Activated T-helper 17 cell treated with anti-CD3 and anti-CD28 coated beads, Interleukin-2, amount 50 U/mL, for 72 hours (primary cell): ENCODE data around the gene SMIM15. TPM values are rescaled to one million over a fixed set of nuclear protein-coding genes. Genes with fewer than 3 reads are reported as not detected.

Source experiments
- ATAC-seq: fragments of 150-1000 bp; cut with Tn5 transposase; replicated peaks from 2 replicates; pipeline ENCODE4 v1.10.0; 2021; ENCODE audit warnings: mild to moderate bottlenecking, moderate library complexity
- H3K27ac Mint-ChIP-seq: one replicate; pipeline ENCODE4 v1.8.0; 2022; ENCODE audit warnings: mixed read lengths
- H3K27me3 Mint-ChIP-seq: one replicate; pipeline ENCODE4 v1.8.0; 2022; ENCODE audit warnings: mixed read lengths
- H3K36me3 Mint-ChIP-seq: one replicate; pipeline ENCODE4 v1.8.0; 2022; ENCODE audit warnings: low read depth, mild to moderate bottlenecking, mixed read lengths
- H3K4me1 Mint-ChIP-seq: one replicate; pipeline ENCODE4 v1.8.0; 2022; ENCODE audit warnings: mixed read lengths
- H3K4me3 Mint-ChIP-seq: one replicate; pipeline ENCODE4 v1.8.0; 2022; ENCODE audit warnings: mild to moderate bottlenecking, mixed read lengths
- H3K9me3 Mint-ChIP-seq: one replicate; pipeline ENCODE4 v1.8.0; 2022; ENCODE audit warnings: mixed read lengths
- total RNA-seq, 2 donors: library from RNA; stranded (reverse); gene quantifications; one replicate each; pipeline ENCODE4 v1.2.3, GENCODE V29; 2022

SMIM15 gene
- total RNA-seq, 2 donors from 2014 or later = 50.6 to 72.0 TPM

- no peak for ATAC-seq
- Mint-ChIP-seq H3K4me3 (no peak overlapping the region), H3K4me1 (no peaks in the 10 kb centered on the region), H3K36me3 (no peaks in the 10 kb centered on the region), H3K27ac (no peak overlapping the region), H3K9me3 (no peaks in the 10 kb centered on the region), H3K27me3 (peaks cover 6% of the 10 kb centered on the region)
Measured at GRCh38 chr5:61177070-61177469, 14.8 kb upstream of the SMIM15 start.

DNA sequence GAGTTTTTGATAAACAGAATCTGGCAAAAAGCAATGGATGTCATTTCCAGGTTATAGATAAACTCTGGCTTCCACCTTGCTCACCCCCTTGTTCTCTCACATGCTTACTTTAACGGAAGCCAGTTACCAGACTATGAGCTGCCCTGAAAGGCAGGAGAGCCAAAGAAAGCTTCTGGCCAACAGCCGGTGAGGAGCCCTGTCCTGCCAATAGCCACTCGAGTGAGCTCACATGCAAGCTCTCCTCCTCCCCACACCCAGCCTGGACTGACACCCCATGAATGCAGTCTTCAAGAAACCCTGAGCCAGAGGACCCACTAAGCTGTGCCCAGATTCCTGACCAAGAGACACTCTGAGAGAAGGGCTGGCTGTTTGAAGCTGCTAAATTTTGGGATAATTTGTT is 14.4 kb upstream of the SMIM15 start:
- no peak for ATAC-seq
- Mint-ChIP-seq H3K4me3 (no peak overlapping the region), H3K9me3 (no peaks in the 10 kb centered on the region), H3K4me1 (no peaks in the 10 kb centered on the region), H3K36me3 (no peaks in the 10 kb centered on the region), H3K27me3 (peaks cover 6% of the 10 kb centered on the region), H3K27ac (no peak overlapping the region)

DNA sequence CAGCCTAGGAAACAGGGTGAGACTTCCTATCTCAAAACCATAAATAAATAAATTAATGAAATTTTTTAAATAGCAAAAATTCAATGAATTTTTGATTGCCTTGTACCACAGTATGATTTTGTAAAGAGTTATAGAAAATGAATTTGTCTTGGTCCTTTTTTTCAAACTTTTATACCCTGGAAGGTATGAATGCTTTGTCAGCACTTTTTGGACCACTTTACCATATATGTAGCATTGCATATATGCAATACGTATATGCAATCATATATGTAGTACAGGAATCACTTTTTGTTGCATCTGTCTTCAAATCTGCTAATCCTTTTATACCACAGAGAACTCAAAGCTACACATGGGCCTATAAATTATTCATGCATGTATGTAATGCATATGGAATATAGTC is 9.2 kb upstream of the SMIM15 start:
- Mint-ChIP-seq H3K9me3 (no peaks in the 10 kb centered on the region), H3K36me3 (no peaks in the 10 kb centered on the region), H3K27me3 (no peaks in the 10 kb centered on the region), H3K27ac (no peak overlapping the region), H3K4me3 (no peak overlapping the region), H3K4me1 (no peaks in the 10 kb centered on the region)
- no peak for ATAC-seq

- H3K27me3 Mint-ChIP-seq = no peaks in the 10 kb centered on the region
- no peak overlapping the region for H3K27ac Mint-ChIP-seq
- H3K4me1 Mint-ChIP-seq = no peaks in the 10 kb centered on the region
- no peak for ATAC-seq
- no peaks in the 10 kb centered on the region for H3K9me3 Mint-ChIP-seq
- no peak overlapping the region for H3K4me3 Mint-ChIP-seq
- H3K36me3 Mint-ChIP-seq = no peaks in the 10 kb centered on the region
Measured at GRCh38 chr5:61168951-61169350, 6.7 kb upstream of the SMIM15 start.

DNA sequence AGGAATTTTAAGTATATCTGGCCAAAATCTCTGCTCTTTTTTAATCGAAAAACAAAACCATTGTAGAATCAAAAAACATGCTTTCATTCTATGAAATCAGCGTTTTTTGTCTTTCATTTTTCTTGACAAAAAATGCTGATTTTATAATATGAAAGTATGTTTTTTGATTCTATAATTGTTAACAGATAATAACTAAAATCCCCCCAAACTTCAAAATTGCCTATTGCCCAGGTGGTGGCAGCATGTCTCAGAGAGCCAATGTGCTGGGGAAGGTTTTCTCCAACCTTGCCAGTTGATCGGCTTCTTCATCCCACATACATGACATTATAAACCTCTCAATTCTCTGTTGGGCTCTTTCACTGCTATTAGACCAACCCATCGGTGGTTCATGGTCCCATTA is 5.1 kb upstream of the SMIM15 start:
- Mint-ChIP-seq H3K27ac (no peak overlapping the region), H3K9me3 (peaks cover 4% of the 10 kb centered on the region), H3K4me3 (no peak overlapping the region), H3K36me3 (peaks cover 9% of the 10 kb centered on the region), H3K4me1 (peaks cover 8% of the 10 kb centered on the region), H3K27me3 (no peaks in the 10 kb centered on the region)
- no peak for ATAC-seq

- peaks cover 15% of the 10 kb centered on the region for H3K4me1 Mint-ChIP-seq
- no peaks in the 10 kb centered on the region for H3K27me3 Mint-ChIP-seq
- no peak overlapping the region for H3K27ac Mint-ChIP-seq
- peaks cover 44% of the 10 kb centered on the region for H3K36me3 Mint-ChIP-seq
- peak overlapping the region; percentile 99 for H3K4me3 Mint-ChIP-seq
- peaks cover 4% of the 10 kb centered on the region for H3K9me3 Mint-ChIP-seq
- no peak for ATAC-seq
Measured at GRCh38 chr5:61163905-61164304, 1.6 kb upstream of the SMIM15 start.

DNA sequence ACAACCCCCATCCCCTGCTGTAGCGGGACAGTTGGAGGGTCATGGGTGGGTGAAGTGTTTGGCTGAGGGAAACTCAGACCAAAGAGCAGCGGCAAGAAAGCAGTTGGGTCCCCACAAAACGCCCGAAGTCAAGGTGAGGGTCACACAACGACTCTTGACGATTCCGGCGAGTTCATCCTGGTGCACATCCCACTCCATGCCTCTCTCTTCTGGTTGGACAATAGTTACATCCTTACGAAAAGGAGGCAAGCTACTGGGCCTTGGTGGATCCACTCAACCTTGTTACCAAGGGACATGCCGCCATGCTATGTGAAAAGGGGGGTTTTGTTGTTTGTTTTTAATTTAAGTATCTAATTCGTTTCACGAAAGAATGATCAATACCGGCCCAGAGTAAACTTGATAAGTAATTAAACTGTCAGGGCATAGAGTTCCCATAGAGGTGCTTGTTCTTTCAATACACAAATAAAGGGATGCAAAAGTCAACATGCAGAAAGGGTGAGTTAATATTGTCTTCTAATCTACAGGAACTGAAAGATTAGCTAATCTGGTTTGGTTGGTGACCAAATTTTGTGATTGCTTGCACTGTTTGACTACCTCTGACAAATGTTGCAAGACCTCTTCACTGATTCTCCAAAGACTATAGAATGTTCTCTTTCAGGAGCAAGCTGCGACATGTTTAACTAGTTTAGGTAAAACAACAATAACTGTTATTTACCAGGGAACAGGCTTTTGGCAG is 732 bp upstream of the SMIM15 start:
- peaks cover 4% of the 10 kb centered on the region for H3K9me3 Mint-ChIP-seq

DNA sequence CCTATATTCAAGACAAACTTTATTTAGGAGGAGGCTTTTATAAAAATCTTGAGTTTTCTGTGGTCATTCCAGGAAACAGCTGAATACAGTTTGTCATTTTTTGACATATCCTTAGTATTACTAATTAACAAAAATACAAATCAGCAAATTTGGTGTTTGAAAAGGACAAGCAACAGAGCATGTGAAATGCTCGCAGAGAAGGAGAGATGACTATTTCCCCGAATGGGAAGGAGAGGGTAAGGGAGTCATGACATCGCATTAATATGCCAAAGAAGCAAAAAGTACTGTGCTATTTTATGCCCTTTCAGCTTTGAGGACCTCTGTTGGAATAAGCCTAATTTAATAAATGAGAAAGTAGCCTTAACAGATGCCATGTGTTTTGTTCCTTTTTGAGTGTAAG is 1.8 kb downstream of the SMIM15 start:
- peaks cover 15% of the 10 kb centered on the region for H3K4me1 Mint-ChIP-seq
- ATAC-seq = no peak
- peaks cover 73% of the 10 kb centered on the region for H3K36me3 Mint-ChIP-seq
- H3K4me3 Mint-ChIP-seq = peak overlapping the region; percentile 99
- H3K9me3 Mint-ChIP-seq = peaks cover 4% of the 10 kb centered on the region
- no peaks in the 10 kb centered on the region for H3K27me3 Mint-ChIP-seq
- peak overlapping the region; percentile 66 for H3K27ac Mint-ChIP-seq

More for the DNA sequence above, 732 bp upstream of the SMIM15 start:
- ATAC-seq = no peak
- Mint-ChIP-seq H3K27me3 (no peaks in the 10 kb centered on the region), H3K27ac (peak overlapping the region; percentile 99), H3K36me3 (peaks cover 53% of the 10 kb centered on the region), H3K4me1 (peaks cover 15% of the 10 kb centered on the region), H3K4me3 (peak overlapping the region; percentile 99)

- Mint-ChIP-seq H3K27ac (no peak overlapping the region), H3K9me3 (peaks cover 4% of the 10 kb centered on the region), H3K4me1 (peaks cover 15% of the 10 kb centered on the region), H3K36me3 (peaks cover 80% of the 10 kb centered on the region), H3K4me3 (peak overlapping the region; percentile 99), H3K27me3 (no peaks in the 10 kb centered on the region)
- ATAC-seq = no peak
Measured at GRCh38 chr5:61159836-61160235, 2.4 kb downstream of the SMIM15 start.

GRCh38 chr5:61159070-61159469 is 3.2 kb downstream of the SMIM15 start:
- H3K36me3 Mint-ChIP-seq = peaks cover 87% of the 10 kb centered on the region
- ATAC-seq = no peak
- H3K4me3 Mint-ChIP-seq = no peak overlapping the region
- no peak overlapping the region for H3K27ac Mint-ChIP-seq
- no peaks in the 10 kb centered on the region for H3K27me3 Mint-ChIP-seq
- peaks cover 15% of the 10 kb centered on the region for H3K4me1 Mint-ChIP-seq
- H3K9me3 Mint-ChIP-seq = peaks cover 4% of the 10 kb centered on the region

GRCh38 chr5:61151893-61152292 is 10.4 kb downstream of the SMIM15 start:
- Mint-ChIP-seq H3K4me1 (no peaks in the 10 kb centered on the region), H3K9me3 (peaks cover 3% of the 10 kb centered on the region), H3K27ac (no peak overlapping the region), H3K4me3 (no peak overlapping the region), H3K36me3 (peaks cover 29% of the 10 kb centered on the region), H3K27me3 (no peaks in the 10 kb centered on the region)
- no peak for ATAC-seq

GRCh38 chr5:61148515-61148914 is 13.8 kb downstream of the SMIM15 start:
- H3K36me3 Mint-ChIP-seq = peaks cover 4% of the 10 kb centered on the region
- peaks cover 5% of the 10 kb centered on the region for H3K9me3 Mint-ChIP-seq
- H3K4me1 Mint-ChIP-seq = no peaks in the 10 kb centered on the region
- ATAC-seq = no peak
- no peak overlapping the region for H3K27ac Mint-ChIP-seq
- H3K4me3 Mint-ChIP-seq = no peak overlapping the region
- no peaks in the 10 kb centered on the region for H3K27me3 Mint-ChIP-seq

GRCh38 chr5:61142811-61143210 is 19.5 kb downstream of the SMIM15 start:
- no peaks in the 10 kb centered on the region for H3K36me3 Mint-ChIP-seq
- ATAC-seq = no peak
- no peaks in the 10 kb centered on the region for H3K4me1 Mint-ChIP-seq
- peaks cover 3% of the 10 kb centered on the region for H3K9me3 Mint-ChIP-seq
- H3K27ac Mint-ChIP-seq = no peak overlapping the region
- no peaks in the 10 kb centered on the region for H3K27me3 Mint-ChIP-seq
- H3K4me3 Mint-ChIP-seq = no peak overlapping the region

DNA sequence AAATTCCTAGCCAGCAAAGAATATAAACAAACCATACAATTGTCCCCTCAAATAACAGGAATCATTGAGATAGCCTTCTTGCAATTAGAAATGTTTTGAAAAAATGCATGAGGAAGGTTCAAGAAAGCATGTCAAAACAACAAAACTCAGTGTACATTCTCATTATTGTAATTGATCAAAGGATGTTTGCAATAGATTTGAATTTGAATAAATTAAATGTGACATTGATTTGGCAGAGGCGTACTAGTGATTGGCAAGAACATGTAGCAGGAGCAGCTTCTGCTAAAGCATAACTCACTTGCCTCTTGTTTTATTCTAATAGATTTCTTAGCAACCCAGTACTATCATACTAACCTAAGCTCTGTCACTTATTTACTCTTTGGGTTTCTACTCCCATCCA is 19.9 kb downstream of the SMIM15 start:
- no peak for ATAC-seq
- Mint-ChIP-seq H3K4me3 (no peak overlapping the region), H3K27me3 (no peaks in the 10 kb centered on the region), H3K27ac (no peak overlapping the region), H3K4me1 (no peaks in the 10 kb centered on the region), H3K36me3 (no peaks in the 10 kb centered on the region), H3K9me3 (peaks cover 3% of the 10 kb centered on the region)

- Mint-ChIP-seq H3K27ac (peak overlapping the region; percentile 17), H3K36me3 (no peaks in the 10 kb centered on the region), H3K4me3 (no peak overlapping the region), H3K4me1 (no peaks in the 10 kb centered on the region), H3K9me3 (peaks cover 3% of the 10 kb centered on the region), H3K27me3 (no peaks in the 10 kb centered on the region)
- no peak for ATAC-seq
Measured at GRCh38 chr5:61141801-61142200, 20.5 kb downstream of the SMIM15 start.

DNA sequence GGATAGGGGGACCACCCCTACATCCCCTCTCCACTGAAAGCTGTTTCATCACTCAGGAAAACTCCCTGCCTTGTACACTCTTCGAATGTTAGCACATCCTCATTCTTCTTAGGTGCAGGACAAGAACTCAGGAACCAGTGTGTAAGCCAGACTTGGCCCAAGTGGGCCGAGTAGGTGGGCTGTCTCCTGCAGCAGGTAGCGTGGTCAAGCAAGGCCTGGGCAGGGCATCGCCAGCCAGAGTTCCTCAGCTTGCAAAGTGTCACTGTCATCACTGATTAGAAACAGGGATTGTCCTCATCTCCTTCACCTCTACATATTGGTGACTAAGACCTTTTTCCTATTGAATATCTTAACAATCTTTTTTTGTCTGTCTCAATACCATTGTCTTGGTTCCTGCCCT is 22.3 kb downstream of the SMIM15 start:
- no peaks in the 10 kb centered on the region for H3K27me3 Mint-ChIP-seq
- H3K36me3 Mint-ChIP-seq = no peaks in the 10 kb centered on the region
- no peaks in the 10 kb centered on the region for H3K4me1 Mint-ChIP-seq
- H3K4me3 Mint-ChIP-seq = no peak overlapping the region
- ATAC-seq = no peak
- H3K9me3 Mint-ChIP-seq = no peaks in the 10 kb centered on the region
- no peak overlapping the region for H3K27ac Mint-ChIP-seq
